ENCODE measurements around the gene OPHN1.
A peak's percentile ranks its signal among the peaks of the same experiment; 100 is the strongest.

DNA sequence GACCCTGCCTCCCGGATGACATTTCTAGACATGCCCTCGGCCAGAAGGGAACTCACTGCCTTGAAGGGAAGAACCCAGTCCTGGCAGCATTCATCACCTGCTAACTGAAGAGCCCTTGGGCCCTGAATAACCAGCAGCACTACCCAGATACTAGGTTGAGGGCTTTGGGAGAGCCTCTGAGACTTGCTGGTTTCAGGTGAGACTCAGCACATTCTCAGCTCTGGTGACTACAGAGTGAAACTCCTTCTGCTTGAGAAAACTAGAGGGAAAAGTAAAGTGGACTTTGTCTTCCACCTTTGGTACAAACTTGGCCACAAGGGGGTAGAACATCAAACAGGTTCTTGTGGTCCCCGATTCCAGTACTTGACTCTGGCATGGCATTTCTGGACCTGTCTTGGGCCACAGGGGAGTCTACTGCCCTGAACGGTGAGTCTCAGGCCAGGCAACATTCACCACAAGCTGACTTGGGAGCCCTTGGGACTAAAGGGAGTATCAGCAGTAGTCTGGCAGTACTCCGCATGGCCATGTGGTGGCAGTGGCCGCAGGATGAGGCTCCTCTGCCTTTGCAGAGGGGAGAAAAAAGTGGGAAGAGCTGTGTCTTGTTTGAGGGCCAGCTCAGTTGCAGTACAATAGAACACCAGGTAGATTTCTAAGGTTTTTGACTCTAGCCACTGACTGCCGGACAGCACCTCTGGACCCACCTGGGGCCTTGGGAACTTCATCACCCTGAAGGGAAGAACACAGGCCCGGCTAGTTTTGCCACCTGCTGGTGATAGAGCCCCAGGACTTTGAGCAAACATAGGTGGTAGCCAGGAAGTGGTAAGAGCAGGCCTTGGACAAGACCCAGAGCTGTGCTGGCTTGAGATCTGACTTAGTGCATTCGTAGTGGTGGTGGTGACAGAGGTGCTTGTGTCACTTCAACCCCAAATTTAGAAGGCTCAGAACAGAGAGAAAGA, 414.8 kb downstream of the OPHN1 start:
- TF ChIP-seq, protein P1, sequence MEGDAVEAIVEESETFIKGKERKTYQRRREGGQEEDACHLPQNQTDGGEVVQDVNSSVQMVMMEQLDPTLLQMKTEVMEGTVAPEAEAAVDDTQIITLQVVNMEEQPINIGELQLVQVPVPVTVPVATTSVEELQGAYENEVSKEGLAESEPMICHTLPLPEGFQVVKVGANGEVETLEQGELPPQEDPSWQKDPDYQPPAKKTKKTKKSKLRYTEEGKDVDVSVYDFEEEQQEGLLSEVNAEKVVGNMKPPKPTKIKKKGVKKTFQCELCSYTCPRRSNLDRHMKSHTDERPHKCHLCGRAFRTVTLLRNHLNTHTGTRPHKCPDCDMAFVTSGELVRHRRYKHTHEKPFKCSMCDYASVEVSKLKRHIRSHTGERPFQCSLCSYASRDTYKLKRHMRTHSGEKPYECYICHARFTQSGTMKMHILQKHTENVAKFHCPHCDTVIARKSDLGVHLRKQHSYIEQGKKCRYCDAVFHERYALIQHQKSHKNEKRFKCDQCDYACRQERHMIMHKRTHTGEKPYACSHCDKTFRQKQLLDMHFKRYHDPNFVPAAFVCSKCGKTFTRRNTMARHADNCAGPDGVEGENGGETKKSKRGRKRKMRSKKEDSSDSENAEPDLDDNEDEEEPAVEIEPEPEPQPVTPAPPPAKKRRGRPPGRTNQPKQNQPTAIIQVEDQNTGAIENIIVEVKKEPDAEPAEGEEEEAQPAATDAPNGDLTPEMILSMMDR (IDR thresholded peaks at IDR 0.05): peak in 5 of 6 experiments; percentile 15 to 52 (median 36)
- TF ChIP-seq POLR2A (IDR thresholded peaks at IDR 0.05): no peak

Data from adrenal gland (tissue), 5 donors.